H9 (cell line): Measurements from ENCODE around the gene RBM12. TPM values are rescaled to one million over a fixed set of nuclear protein-coding genes. Genes with fewer than 3 reads are reported as not detected.

Experiments
- DNase-seq: peaks from one replicate; pipeline ENCODE4 v3.0.0-alpha.2; 2017
- H2AFZ ChIP-seq: one replicate; pipeline ENCODE4 v1.6.1; 2013; ENCODE audit warnings: mild to moderate bottlenecking, low read length, control low read depth, moderate library complexity
- H2AK5ac ChIP-seq: 2 replicates; pipeline ENCODE4 v1.6.1; 2013; ENCODE audit warnings: low read length, control low read depth, mixed read lengths; ENCODE audit not compliant: insufficient read length
- H2BK120ac ChIP-seq: one replicate; pipeline ENCODE4 v1.6.1; 2013; ENCODE audit warnings: low read depth, mild to moderate bottlenecking, low read length, control low read depth, inconsistent platforms; ENCODE audit not compliant: poor library complexity, severe bottlenecking
- H2BK12ac ChIP-seq: 2 replicates; pipeline ENCODE4 v1.6.1; 2013; ENCODE audit warnings: low read length, control low read depth, mixed read lengths, low read depth; ENCODE audit not compliant: insufficient read length
- H2BK15ac ChIP-seq: 2 replicates; pipeline ENCODE4 v1.6.1; 2013; ENCODE audit warnings: low read depth, low read length, control low read depth
- H2BK20ac ChIP-seq: one replicate; pipeline ENCODE4 v1.6.1; 2013; ENCODE audit warnings: low read depth, mild to moderate bottlenecking, low read length, control low read depth, inconsistent platforms; ENCODE audit not compliant: poor library complexity, severe bottlenecking
- H2BK5ac ChIP-seq: 2 replicates; pipeline ENCODE4 v1.6.1; 2013; ENCODE audit warnings: low read length, control low read depth, mixed read lengths; ENCODE audit not compliant: insufficient read length
- H3K14ac ChIP-seq: 2 replicates; pipeline ENCODE4 v1.6.1; 2013; ENCODE audit warnings: low read length, control low read depth; ENCODE audit not compliant: insufficient read depth
- H3K18ac ChIP-seq: 2 replicates; pipeline ENCODE4 v1.6.1; 2013; ENCODE audit warnings: low read depth, mild to moderate bottlenecking, mixed read lengths, low read length, control low read depth; ENCODE audit not compliant: insufficient read length
- H3K23ac ChIP-seq: 2 replicates; pipeline ENCODE4 v1.6.1; 2013; ENCODE audit warnings: low read length, control low read depth, mixed read lengths, low read depth; ENCODE audit not compliant: insufficient read length
- H3K23me2 ChIP-seq: 2 replicates; pipeline ENCODE4 v1.6.1; 2013; ENCODE audit warnings: low read depth, mild to moderate bottlenecking, mixed read lengths, low read length, control low read depth; ENCODE audit not compliant: insufficient read length, poor library complexity, severe bottlenecking
- H3K27ac ChIP-seq: 2 replicates; pipeline ENCODE4 v1.5.1; 2013; ENCODE audit warnings: low read length, control low read depth, mixed read lengths, low read depth; ENCODE audit not compliant: insufficient read length
- H3K27me3 ChIP-seq: 2 replicates; pipeline ENCODE4 v1.6.1; 2013; ENCODE audit warnings: low read length, control low read depth, inconsistent platforms; ENCODE audit not compliant: insufficient read depth
- H3K4ac ChIP-seq: 2 replicates; pipeline ENCODE4 v1.6.1; 2013; ENCODE audit warnings: low read depth, mild to moderate bottlenecking, control low read depth, inconsistent platforms, low read length, moderate library complexity
- H3K4me1 ChIP-seq: 2 replicates; pipeline ENCODE4 v1.6.1; 2013; ENCODE audit warnings: low read length, control low read depth, inconsistent platforms; ENCODE audit not compliant: insufficient read depth
- H3K4me2 ChIP-seq: 2 replicates; pipeline ENCODE4 v1.6.1; 2013; ENCODE audit warnings: low read length, control low read depth, mixed read lengths; ENCODE audit not compliant: insufficient read length, insufficient read depth
- H3K56ac ChIP-seq: 2 replicates; pipeline ENCODE4 v1.6.1; 2013; ENCODE audit warnings: low read depth, mild to moderate bottlenecking, mixed read lengths, low read length, control low read depth; ENCODE audit not compliant: insufficient read length
- H3K79me1 ChIP-seq: 2 replicates; pipeline ENCODE4 v1.6.1; 2013; ENCODE audit warnings: low read depth, mild to moderate bottlenecking, moderate library complexity, low read length, control low read depth, inconsistent platforms; ENCODE audit not compliant: insufficient read depth, poor library complexity, severe bottlenecking
- H3K79me2 ChIP-seq: 2 replicates; pipeline ENCODE4 v1.6.1; 2013; ENCODE audit warnings: low read length, control low read depth, inconsistent platforms; ENCODE audit not compliant: insufficient read depth
- H3K9ac ChIP-seq: 2 replicates; pipeline ENCODE4 v1.6.1; 2013; ENCODE audit warnings: low read length, control low read depth, mixed read lengths; ENCODE audit not compliant: insufficient read length; ENCODE audit errors: extremely low read depth
- H3K9me3 ChIP-seq: one replicate; pipeline ENCODE4 v1.6.1; 2013; ENCODE audit warnings: low read depth, low read length, inconsistent platforms; ENCODE audit not compliant: control insufficient read depth
- H3T11ph ChIP-seq: one replicate; pipeline ENCODE4 v1.6.1; 2013; ENCODE audit warnings: mild to moderate bottlenecking, low read length, control low read depth, inconsistent platforms
- H4K20me1 ChIP-seq: one replicate; pipeline ENCODE4 v1.6.1; 2013; ENCODE audit not compliant: control insufficient read depth, insufficient read length, insufficient read depth
- H4K5ac ChIP-seq: 2 replicates; pipeline ENCODE4 v1.6.1; 2013; ENCODE audit warnings: low read depth, mild to moderate bottlenecking, mixed read lengths, low read length, control low read depth; ENCODE audit not compliant: insufficient read length
- H4K8ac ChIP-seq: replicated peaks from 2 replicates; pipeline ENCODE4 v1.6.1; 2013; ENCODE audit warnings: low read length, control low read depth, mixed read lengths, low read depth; ENCODE audit not compliant: insufficient read length
- H4K91ac ChIP-seq: 2 replicates; pipeline ENCODE4 v1.6.1; 2013; ENCODE audit warnings: low read depth, mild to moderate bottlenecking, moderate library complexity, mixed read lengths, low read length, control low read depth; ENCODE audit not compliant: insufficient read length
- H3K27ac Mint-ChIP-seq, 3 experiments: 2 replicates in 2 of 3; 3 replicates in 1 of 3; pipeline ENCODE4 v1.8.0; 2020 to 2021; ENCODE audit warnings: mixed read lengths in 3 of 3, mild to moderate bottlenecking in 1 of 3, moderate library complexity in 1 of 3
- H3K27me3 Mint-ChIP-seq: 2 replicates; pipeline ENCODE4 v1.8.0; 2021; ENCODE audit warnings: low read depth, mild to moderate bottlenecking, moderate library complexity, mixed read lengths
- H3K36me3 Mint-ChIP-seq, 3 experiments: 2 replicates in 2 of 3; 3 replicates in 1 of 3; pipeline ENCODE4 v1.8.0; 2020 to 2021; ENCODE audit warnings: low read depth in 3 of 3, mixed read lengths in 3 of 3; ENCODE audit not compliant: insufficient read depth in 1 of 3
- H3K4me1 Mint-ChIP-seq, 2 experiments: 2 replicates each; pipeline ENCODE4 v1.8.0; 2020; ENCODE audit warnings: mixed read lengths in 2 of 2
- H3K4me3 Mint-ChIP-seq, 2 experiments: 2 replicates in 1 of 2; 3 replicates in 1 of 2; pipeline ENCODE4 v1.8.0; 2020 to 2021; ENCODE audit warnings: mild to moderate bottlenecking in 2 of 2, mixed read lengths in 2 of 2, moderate library complexity in 1 of 2
- H3K9me3 Mint-ChIP-seq, 2 experiments: 2 replicates in 1 of 2; 3 replicates in 1 of 2; pipeline ENCODE4 v1.8.0; 2020; ENCODE audit warnings: mild to moderate bottlenecking in 2 of 2, mixed read lengths in 2 of 2, moderate library complexity in 1 of 2
- CTCF ChIP-seq: fragments of 200-600 bp; sonication (generic); conservative IDR thresholded peaks from 3 replicates; pipeline ENCODE4 v1.8.0; 2021; ENCODE audit warnings: antibody characterized with exemption, mild to moderate bottlenecking
- WGBS: extraction: QIAGEN DNeasy Blood & Tissue Kit; methylation state at CpG from one replicate; pipeline ENCODE4 v1.1.7; 2013; ENCODE audit warnings: missing lambda C conversion rate, low lambda C conversion rate, mixed read lengths; ENCODE audit not compliant: insufficient read length; ENCODE audit errors: extremely low coverage; 5-methylcytosine and 5-hydroxymethylcytosine counted together
- total RNA-seq: library from RNA; stranded (reverse); gene quantifications from 2 replicates; pipeline ENCODE4 v1.2.1, GENCODE V29; 2021

Gene RBM12
- total RNA-seq, 1 experiment from 2014 or later: 260 TPM

GRCh38 chr20:35636095-35636494 lies 28.6 kb downstream of the RBM12 start:
- Histone ChIP-seq H3K4me2 (no peak overlapping the region), H2BK120ac (no peak overlapping the region), H3K79me1 (no peaks in the 10 kb centered on the region), H3K14ac (no peak overlapping the region), H2AFZ (no peak overlapping the region), H3K56ac (no peak overlapping the region), H4K5ac (no peak overlapping the region), H2AK5ac (no peak overlapping the region), H3T11ph (no peak overlapping the region), H3K27ac (no peak overlapping the region), H3K9me3 (no peaks in the 10 kb centered on the region), H2BK5ac (no peak overlapping the region), H2BK20ac (no peak overlapping the region), H4K91ac (no peak overlapping the region), H3K23me2 (no peaks in the 10 kb centered on the region), H3K79me2 (peaks cover 6% of the 10 kb centered on the region; the same call in 1 of the 2 replicates), H3K27me3 (no peaks in the 10 kb centered on the region), H4K8ac (no peak overlapping the region), H4K20me1 (no peaks in the 10 kb centered on the region), H3K4me1 (peaks cover 1% of the 10 kb centered on the region; the same call in 1 of the 2 replicates), H3K4ac (no peak overlapping the region; the same call in 1 of the 2 replicates), H2BK12ac (no peak overlapping the region), H3K9ac (no peak overlapping the region), H3K18ac (no peak overlapping the region), H2BK15ac (no peak overlapping the region), H3K23ac (no peak overlapping the region)
- no CpG with 5 or more reads among the region's 2 CpGs for WGBS
- Mint-ChIP-seq H3K36me3 (peaks cover 5 to 17% (median 12%) of the 10 kb centered on the region in 3 experiments; a peak in 6 of 7 replicates), H3K4me1 (peaks cover 22 to 24% of the 10 kb centered on the region in 2 experiments), H3K27me3 (no peaks in the 10 kb centered on the region), H3K9me3 (no peaks in the 10 kb centered on the region), H3K27ac (no peak overlapping the region; a peak in 1 of 7 replicates), H3K4me3 (no peak overlapping the region)
- no peak for TF ChIP-seq CTCF
- DNase-seq: no peak
